B cell (primary cell): ENCODE results near the gene CMTR1. TPM values are rescaled to one million over a fixed set of nuclear protein-coding genes. Genes with fewer than 3 reads are reported as not detected.

Experiments used
- ATAC-seq: fragments of 200-7000 bp; cut with Tn5 transposase; one replicate; pipeline ENCODE4 v1.10.0; 2021; ENCODE audit warnings: low read depth, mild to moderate bottlenecking, moderate number of reproducible peaks, moderate library complexity
- CTCF ChIA-PET: fragments of 350-600 bp; sonication (Branson Sonifier 250); formaldehyde crosslinking; loops from one replicate; lab custom pipeline; 2021; ENCODE audit warnings: antibody characterized with exemption, inconsistent platforms; lab: Charles Lee
- POLR2A ChIA-PET: fragments of 350-600 bp; sonication (Branson Sonifier 250); formaldehyde crosslinking; loops from one replicate; lab custom pipeline; 2021; ENCODE audit warnings: antibody characterized with exemption; lab: Charles Lee
- DNase-seq: peaks from one replicate; pipeline ENCODE4 v3.0.0; 2013
- H2AFZ ChIP-seq: 2 replicates; pipeline ENCODE4 v1.6.1; 2012; ENCODE audit warnings: mild to moderate bottlenecking, low read depth, low read length; ENCODE audit not compliant: insufficient read depth, poor library complexity, severe bottlenecking
- H3K27ac ChIP-seq, 2 donors: 1 replicate in 1 of 2; 2 replicates in 1 of 2; pipeline ENCODE4 v1.5.1; 2012 to 2013; ENCODE audit warnings: low read length in 2 of 2, mild to moderate bottlenecking in 2 of 2, moderate library complexity in 1 of 2
- H3K27me3 ChIP-seq, 4 experiments: fragments of 200-600 bp in 1 of 4; sonication (generic) in 1 of 4; replicated peaks in 1 of 4; 1 replicate in 2 of 4; 2 replicates in 2 of 4; pipeline versions ENCODE4 v1.6.1 to v1.7.0; 2013 to 2016; ENCODE audit warnings: low read length in 3 of 4, mild to moderate bottlenecking in 2 of 4, mixed read lengths in 1 of 4, moderate library complexity in 1 of 4; ENCODE audit not compliant: insufficient read depth in 4 of 4, control insufficient read depth in 3 of 4; ENCODE audit errors: control extremely low read depth in 1 of 4
- H3K36me3 ChIP-seq, 2 experiments: replicated peaks in 1 of 2; 1 replicate in 1 of 2; 2 replicates in 1 of 2; pipeline versions ENCODE4 v1.6.1 to v1.7.1; 2013; ENCODE audit warnings: low read length in 1 of 2; ENCODE audit not compliant: insufficient read depth in 2 of 2, control insufficient read depth in 1 of 2; ENCODE audit errors: control extremely low read depth in 1 of 2, extremely low read depth in 1 of 2
- H3K4me1 ChIP-seq, 2 donors: fragments of 200-600 bp in 1 of 2; sonication (generic) in 1 of 2; 1 replicate in 1 of 2; 2 replicates in 1 of 2; pipeline versions ENCODE4 v1.5.1 to v1.6.1; 2013 to 2017; ENCODE audit warnings: low read length in 2 of 2; ENCODE audit not compliant: control insufficient read depth in 2 of 2, insufficient read depth in 2 of 2
- H3K4me2 ChIP-seq: replicated peaks from 2 replicates; pipeline ENCODE3; 2012; ENCODE audit warnings: mild to moderate bottlenecking, low read depth, low read length; ENCODE audit not compliant: poor library complexity, severe bottlenecking
- H3K4me3 ChIP-seq, 5 experiments: fragments of 200-600 bp in 1 of 5; sonication (generic) in 1 of 5; 1 replicate in 3 of 5; 2 replicates in 2 of 5; pipeline versions ENCODE4 v1.5.1 to v1.7.0; 2011 to 2016; ENCODE audit warnings: low read length in 4 of 5, mild to moderate bottlenecking in 4 of 5, low read depth in 2 of 5, control low read depth in 1 of 5, moderate library complexity in 1 of 5; ENCODE audit not compliant: insufficient read depth in 1 of 5; ENCODE audit errors: control extremely low read depth in 1 of 5, extremely low read depth in 1 of 5
- H3K79me2 ChIP-seq: fragments of 200-600 bp; sonication (generic); one replicate; pipeline ENCODE4 v1.6.0; 2016; ENCODE audit warnings: low read length; ENCODE audit not compliant: control insufficient read depth, insufficient read depth
- H3K9ac ChIP-seq: fragments of 200-600 bp; sonication (generic); 2 replicates; pipeline ENCODE4 v1.6.1; 2017; ENCODE audit warnings: mild to moderate bottlenecking, low read length, moderate library complexity
- H3K9me3 ChIP-seq, 3 donors: one replicate each; pipeline versions ENCODE4 v1.6.1 to v1.7.1; 2013; ENCODE audit warnings: low read length in 2 of 3; ENCODE audit not compliant: control insufficient read depth in 2 of 3, insufficient read depth in 1 of 3; ENCODE audit errors: control extremely low read depth in 1 of 3
- H4K20me1 ChIP-seq: 2 replicates; pipeline ENCODE4 v1.6.0; 2012; ENCODE audit warnings: mild to moderate bottlenecking, low read length; ENCODE audit not compliant: insufficient read depth, control insufficient read depth, poor library complexity, severe bottlenecking
- H3K27ac Mint-ChIP-seq: one replicate; pipeline ENCODE4 v1.8.0; 2021; ENCODE audit warnings: mixed read lengths
- H3K27me3 Mint-ChIP-seq: one replicate; pipeline ENCODE4 v1.8.0; 2021; ENCODE audit warnings: mixed read lengths
- H3K4me1 Mint-ChIP-seq: one replicate; pipeline ENCODE4 v1.8.0; 2021; ENCODE audit warnings: mixed read lengths
- H3K4me3 Mint-ChIP-seq: one replicate; pipeline ENCODE4 v1.8.0; 2021; ENCODE audit warnings: mixed read lengths
- H3K9me3 Mint-ChIP-seq: one replicate; pipeline ENCODE4 v1.8.0; 2022; ENCODE audit warnings: mixed read lengths; ENCODE audit not compliant: insufficient read depth
- EZH2 ChIP-seq: IDR thresholded peaks from 2 replicates; pipeline ENCODE4 v1.6.1; 2012; ENCODE audit warnings: borderline replicate concordance, low read depth, mild to moderate bottlenecking, moderate library complexity, low read length; ENCODE audit not compliant: insufficient read depth, poor library complexity, severe bottlenecking
- WGBS: methylation state at CpG from one replicate; pipeline ENCODE4 v1.1.5; 2013; ENCODE audit warnings: missing lambda C conversion rate; ENCODE audit not compliant: insufficient coverage; 5-methylcytosine and 5-hydroxymethylcytosine counted together
- intact Hi-C: fragments of 100-400 bp; cut with micrococcal nuclease; formaldehyde crosslinking; loops from one replicate; pipeline ENCODE4 v1.10.0; 2022
- polyA plus RNA-seq: library from polyadenylated mRNA; depleted of rRNA; stranded (reverse); fragments of >200 nt; gene quantifications from 2 replicates; pipeline ENCODE4 v1.2.3, GENCODE V29; 2012
- total RNA-seq, 2 donors: library from RNA; stranded (reverse); fragments of 120-200 nt in 1 of 2; gene quantifications; 1 replicate in 1 of 2; 2 replicates in 1 of 2; pipeline versions ENCODE4 v1.2.3 to v1.2.4, GENCODE V29; 2013 to 2022
- TF ChIP-seq, protein P1 (sequence below): fragments of 200-600 bp; IDR thresholded peaks from one replicate; pipeline ENCODE4 v1.8.0; 2022; ENCODE audit warnings: antibody characterized with exemption, mild to moderate bottlenecking

Gene CMTR1
- total and polyA plus RNA-seq, 2 donors (not counting 1 experiment from before 2014, with no cell fraction given) = 46.0 to 82.9 TPM

DNA sequence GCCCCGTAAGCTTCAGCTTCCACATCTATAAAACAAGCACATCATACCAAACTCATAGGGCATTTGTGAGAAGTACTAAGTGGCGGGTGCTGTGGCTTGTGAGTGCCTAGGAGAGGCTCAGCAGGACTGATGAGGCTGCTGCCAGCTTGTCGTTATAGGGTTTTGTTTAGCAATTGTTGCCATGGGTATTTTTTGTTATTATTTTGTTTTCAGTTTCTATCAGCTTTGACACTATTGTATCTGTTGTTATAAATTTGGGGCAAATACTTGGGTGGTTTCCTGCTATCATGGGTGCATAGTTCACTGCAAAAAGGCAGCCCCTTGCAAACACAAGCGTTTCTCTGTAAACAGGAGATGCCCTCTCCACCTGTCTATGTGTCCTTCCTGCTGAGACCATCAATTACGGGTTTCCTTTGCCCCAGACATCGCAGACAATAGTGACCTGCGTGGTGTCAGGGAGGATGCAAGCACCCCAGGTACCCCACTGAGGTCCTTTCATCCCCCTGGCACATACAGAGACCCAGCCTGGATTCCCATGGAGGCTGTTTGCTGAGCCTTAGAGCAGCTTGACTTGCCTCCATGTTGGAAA, 69.8 kb downstream of the CMTR1 start:
- H3K4me2 ChIP-seq = peak overlapping the region; percentile 59
- WGBS = 48% methylated on average over 4 of the region's 7 CpGs

More for the DNA sequence above, 69.8 kb downstream of the CMTR1 start:
- Histone ChIP-seq H3K9ac (peak overlapping the region; percentile 44), H3K79me2 (peaks cover 23% of the 10 kb centered on the region), H3K27me3 (no peaks in the 10 kb centered on the region), H4K20me1 (no peaks in the 10 kb centered on the region), H3K4me1 (peaks cover 47 to 64% of the 10 kb centered on the region in 2 donors), H3K4me3 (peak overlapping the region in 1 of 5 experiments; percentile 35), H2AFZ (peak overlapping the region; percentile 59), H3K27ac (peak overlapping the region; percentile 85 to 95), H3K36me3 (no peaks in the 10 kb centered on the region), H3K9me3 (no peaks in the 10 kb centered on the region)
- H3K4me3 Mint-ChIP-seq = peak overlapping the region; percentile 76
- H3K27me3 Mint-ChIP-seq = no peaks in the 10 kb centered on the region
- DNase-seq (peak; percentile 88), ATAC-seq (peak; percentile 34)
- peak overlapping the region; percentile 96 for H3K27ac Mint-ChIP-seq
- peaks cover 60% of the 10 kb centered on the region for H3K4me1 Mint-ChIP-seq
- no peak for TF ChIP-seq EZH2
- TF ChIP-seq, protein P1, sequence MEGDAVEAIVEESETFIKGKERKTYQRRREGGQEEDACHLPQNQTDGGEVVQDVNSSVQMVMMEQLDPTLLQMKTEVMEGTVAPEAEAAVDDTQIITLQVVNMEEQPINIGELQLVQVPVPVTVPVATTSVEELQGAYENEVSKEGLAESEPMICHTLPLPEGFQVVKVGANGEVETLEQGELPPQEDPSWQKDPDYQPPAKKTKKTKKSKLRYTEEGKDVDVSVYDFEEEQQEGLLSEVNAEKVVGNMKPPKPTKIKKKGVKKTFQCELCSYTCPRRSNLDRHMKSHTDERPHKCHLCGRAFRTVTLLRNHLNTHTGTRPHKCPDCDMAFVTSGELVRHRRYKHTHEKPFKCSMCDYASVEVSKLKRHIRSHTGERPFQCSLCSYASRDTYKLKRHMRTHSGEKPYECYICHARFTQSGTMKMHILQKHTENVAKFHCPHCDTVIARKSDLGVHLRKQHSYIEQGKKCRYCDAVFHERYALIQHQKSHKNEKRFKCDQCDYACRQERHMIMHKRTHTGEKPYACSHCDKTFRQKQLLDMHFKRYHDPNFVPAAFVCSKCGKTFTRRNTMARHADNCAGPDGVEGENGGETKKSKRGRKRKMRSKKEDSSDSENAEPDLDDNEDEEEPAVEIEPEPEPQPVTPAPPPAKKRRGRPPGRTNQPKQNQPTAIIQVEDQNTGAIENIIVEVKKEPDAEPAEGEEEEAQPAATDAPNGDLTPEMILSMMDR = no peak
- ChIA-PET CTCF (interaction anchor here (0.9 to 3.7 kb wide), 6 partner anchors 8 to 189 kb away, joined by 3 to 17 read pairs (median 3); no protein-coding TSS in a partner anchor), POLR2A (interaction anchor here (1.1 to 1.5 kb wide), 4 partner anchors 10 to 195 kb away, joined by 3 to 6 read pairs (median 4); partner anchors contain the start of gene MDGA1)
- H3K9me3 Mint-ChIP-seq = no peaks in the 10 kb centered on the region
- intact Hi-C loops = loop anchor here (2.0 to 5.0 kb wide), 3 partner anchors 14 to 60 kb away; no protein-coding TSS in a partner anchor
